Trophoblast cell (in vitro differentiated cells and primary cell): ENCODE measurements around the gene ST6GALNAC3.

Experiments used
- DNase-seq, 2 donors: peaks; one replicate each; pipeline ENCODE4 v3.0.0-alpha.2; 2016
- H2AFZ ChIP-seq: 2 replicates; pipeline ENCODE4 v1.6.1; 2013; ENCODE audit warnings: low read length, moderate library complexity, mild to moderate bottlenecking; ENCODE audit not compliant: insufficient read depth, poor library complexity
- H2AK5ac ChIP-seq: 2 replicates; pipeline ENCODE4 v1.6.1; 2013; ENCODE audit warnings: mild to moderate bottlenecking, low read length
- H2BK120ac ChIP-seq: 2 replicates; pipeline ENCODE4 v1.6.1; 2013; ENCODE audit warnings: low read length, mild to moderate bottlenecking, moderate library complexity; ENCODE audit not compliant: insufficient read depth, poor library complexity
- H2BK12ac ChIP-seq: 2 replicates; pipeline ENCODE4 v1.6.1; 2013; ENCODE audit warnings: mild to moderate bottlenecking, low read length, moderate library complexity
- H2BK5ac ChIP-seq: 2 replicates; pipeline ENCODE4 v1.6.1; 2013; ENCODE audit warnings: low read length, low read depth, moderate library complexity, mild to moderate bottlenecking; ENCODE audit not compliant: poor library complexity
- H3K14ac ChIP-seq: 2 replicates; pipeline ENCODE4 v1.6.1; 2013; ENCODE audit warnings: mild to moderate bottlenecking, low read length
- H3K18ac ChIP-seq: 2 replicates; pipeline ENCODE4 v1.6.1; 2013; ENCODE audit warnings: mild to moderate bottlenecking, low read length
- H3K23ac ChIP-seq: 2 replicates; pipeline ENCODE4 v1.6.1; 2013; ENCODE audit warnings: low read length
- H3K27ac ChIP-seq: 2 replicates; pipeline ENCODE4 v1.5.1; 2013; ENCODE audit warnings: low read depth, mild to moderate bottlenecking, inconsistent platforms, low read length, moderate library complexity
- H3K27me3 ChIP-seq: 2 replicates; pipeline ENCODE4 v1.6.1; 2013; ENCODE audit warnings: inconsistent platforms, mild to moderate bottlenecking, low read length, moderate library complexity; ENCODE audit not compliant: insufficient read depth
- H3K36me3 ChIP-seq, 2 experiments: 1 replicate in 1 of 2; 2 replicates in 1 of 2; pipeline ENCODE4 v1.6.1; 2013; ENCODE audit warnings: low read length in 2 of 2, mild to moderate bottlenecking in 2 of 2, moderate library complexity in 1 of 2; ENCODE audit not compliant: insufficient read depth in 2 of 2, control insufficient read depth in 1 of 2
- H3K4ac ChIP-seq: 2 replicates; pipeline ENCODE4 v1.6.1; 2013; ENCODE audit warnings: low read depth, mild to moderate bottlenecking, low read length, moderate library complexity
- H3K4me1 ChIP-seq, 2 experiments: 1 replicate in 1 of 2; 2 replicates in 1 of 2; pipeline ENCODE4 v1.6.1; 2013; ENCODE audit warnings: low read length in 2 of 2, mild to moderate bottlenecking in 2 of 2, moderate library complexity in 1 of 2; ENCODE audit not compliant: insufficient read depth in 2 of 2, control insufficient read depth in 1 of 2
- H3K4me2 ChIP-seq: 2 replicates; pipeline ENCODE4 v1.6.1; 2013; ENCODE audit warnings: inconsistent platforms, mild to moderate bottlenecking, low read length, moderate library complexity
- H3K4me3 ChIP-seq: 2 replicates; pipeline ENCODE4 v1.5.1; 2013; ENCODE audit warnings: mild to moderate bottlenecking, low read depth, low read length, inconsistent platforms
- H3K79me1 ChIP-seq: one replicate; pipeline ENCODE4 v1.6.1; 2013; ENCODE audit warnings: low read length
- H3K79me2 ChIP-seq: 2 replicates; pipeline ENCODE4 v1.6.1; 2013; ENCODE audit warnings: low read length, mild to moderate bottlenecking; ENCODE audit not compliant: control insufficient read depth, insufficient read depth, poor library complexity
- H3K9ac ChIP-seq: 2 replicates; pipeline ENCODE4 v1.6.1; 2013; ENCODE audit warnings: mild to moderate bottlenecking, low read length
- H3K9me3 ChIP-seq: 2 replicates; pipeline ENCODE4 v1.6.1; 2013; ENCODE audit warnings: low read depth, mild to moderate bottlenecking, control low read depth, inconsistent platforms, low read length; ENCODE audit not compliant: insufficient read depth
- H4K12ac ChIP-seq: 2 replicates; pipeline ENCODE4 v1.6.1; 2013; ENCODE audit warnings: low read depth, mild to moderate bottlenecking, low read length, moderate library complexity
- H4K8ac ChIP-seq: 2 replicates; pipeline ENCODE4 v1.6.1; 2013; ENCODE audit warnings: low read depth, mild to moderate bottlenecking, low read length, moderate library complexity
- H4K91ac ChIP-seq: one replicate; pipeline ENCODE4 v1.6.1; 2013; ENCODE audit warnings: low read depth, mild to moderate bottlenecking, low read length, moderate library complexity
- WGBS: extraction: QIAGEN DNeasy Blood & Tissue Kit; methylation state at CpG from one replicate; pipeline ENCODE4 v1.1.7; 2013; ENCODE audit warnings: missing lambda C conversion rate; ENCODE audit not compliant: insufficient read length, insufficient coverage; ENCODE audit errors: extremely low coverage; 5-methylcytosine and 5-hydroxymethylcytosine counted together

The ST6GALNAC3 gene

DNA sequence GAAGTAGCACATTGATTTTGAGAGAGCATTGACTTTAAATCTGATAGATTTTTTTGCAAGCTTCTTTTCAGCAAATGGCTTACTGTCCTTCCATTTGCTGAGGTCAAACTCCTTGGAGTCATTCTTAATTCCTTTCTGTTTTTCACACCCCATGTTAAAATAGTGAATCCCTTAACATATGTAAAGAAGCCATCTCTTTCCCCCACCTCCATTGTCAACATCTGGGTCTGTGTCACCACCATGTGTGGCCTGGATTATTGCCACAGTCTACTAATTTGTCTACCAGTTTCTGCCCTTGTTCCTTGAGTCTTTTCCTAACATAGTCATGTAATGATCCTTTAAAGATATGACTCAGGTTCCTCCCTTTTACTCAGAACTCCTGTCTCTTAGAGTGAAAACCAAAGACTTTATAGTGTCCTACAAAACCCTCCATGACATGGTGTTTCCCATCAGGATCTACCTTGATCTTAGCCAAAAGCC lies 104.7 kb downstream of the ST6GALNAC3 start:
- Histone ChIP-seq H2BK120ac (no peak overlapping the region), H2BK5ac (no peak overlapping the region), H2AFZ (no peak overlapping the region), H3K4ac (no peak overlapping the region), H3K4me3 (no peak overlapping the region), H4K8ac (no peak overlapping the region), H3K9ac (no peak overlapping the region), H3K18ac (no peak overlapping the region), H3K4me2 (no peak overlapping the region), H3K27ac (no peak overlapping the region), H3K9me3 (peaks cover 2% of the 10 kb centered on the region), H3K79me2 (no peaks in the 10 kb centered on the region), H3K36me3 (peaks cover 2 to 5% of the 10 kb centered on the region in 2 experiments), H4K12ac (no peak overlapping the region), H2AK5ac (no peak overlapping the region), H3K4me1 (no peaks in the 10 kb centered on the region), H3K27me3 (no peaks in the 10 kb centered on the region), H4K91ac (no peak overlapping the region), H2BK12ac (no peak overlapping the region), H3K79me1 (no peaks in the 10 kb centered on the region), H3K23ac (no peak overlapping the region), H3K14ac (no peak overlapping the region)
- no peak for DNase-seq

DNA sequence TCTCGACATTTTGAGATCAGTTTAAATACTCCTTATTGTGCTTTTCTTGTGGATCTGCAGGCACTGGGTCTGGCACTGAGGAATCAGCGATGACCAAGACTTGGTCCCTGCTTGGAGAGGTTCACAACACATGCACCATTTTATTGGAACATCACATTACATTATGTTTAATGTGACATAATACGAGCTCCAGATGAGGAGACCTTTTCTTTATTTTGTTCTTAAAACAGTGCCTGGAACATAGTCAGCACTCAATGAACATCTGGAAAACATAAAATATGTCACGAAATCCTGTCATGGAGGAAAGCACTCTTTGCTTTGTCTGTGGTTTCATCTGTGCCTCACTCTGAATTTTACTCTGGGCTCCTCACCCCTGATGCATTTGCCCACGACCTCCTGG lies 110.7 kb downstream of the ST6GALNAC3 start:
- peaks cover 2% of the 10 kb centered on the region for H3K9me3 ChIP-seq
- no peak for DNase-seq
- H3K4me1 ChIP-seq: no peaks in the 10 kb centered on the region
- H4K8ac ChIP-seq: no peak overlapping the region
- H3K4ac ChIP-seq: no peak overlapping the region
- H2BK12ac ChIP-seq: no peak overlapping the region
- H3K27me3 ChIP-seq: no peaks in the 10 kb centered on the region
- H4K12ac ChIP-seq: no peak overlapping the region
- no CpG with 5 or more reads among the region's 5 CpGs for WGBS
- H2AFZ ChIP-seq: no peak overlapping the region
- no peak overlapping the region for H3K27ac ChIP-seq
- no peak overlapping the region for H3K18ac ChIP-seq
- peak overlapping the region; percentile 11 for H3K23ac ChIP-seq
- no peaks in the 10 kb centered on the region for H3K79me1 ChIP-seq
- H3K36me3 ChIP-seq: peaks cover 0 to 5% of the 10 kb centered on the region in 2 experiments
- no peaks in the 10 kb centered on the region for H3K79me2 ChIP-seq
- peak overlapping the region; percentile 5 for H3K9ac ChIP-seq
- H2BK120ac ChIP-seq: no peak overlapping the region
- H2BK5ac ChIP-seq: no peak overlapping the region
- no peak overlapping the region for H3K14ac ChIP-seq
- H4K91ac ChIP-seq: no peak overlapping the region
- no peak overlapping the region for H3K4me2 ChIP-seq
- no peak overlapping the region for H3K4me3 ChIP-seq
- no peak overlapping the region for H2AK5ac ChIP-seq

DNA sequence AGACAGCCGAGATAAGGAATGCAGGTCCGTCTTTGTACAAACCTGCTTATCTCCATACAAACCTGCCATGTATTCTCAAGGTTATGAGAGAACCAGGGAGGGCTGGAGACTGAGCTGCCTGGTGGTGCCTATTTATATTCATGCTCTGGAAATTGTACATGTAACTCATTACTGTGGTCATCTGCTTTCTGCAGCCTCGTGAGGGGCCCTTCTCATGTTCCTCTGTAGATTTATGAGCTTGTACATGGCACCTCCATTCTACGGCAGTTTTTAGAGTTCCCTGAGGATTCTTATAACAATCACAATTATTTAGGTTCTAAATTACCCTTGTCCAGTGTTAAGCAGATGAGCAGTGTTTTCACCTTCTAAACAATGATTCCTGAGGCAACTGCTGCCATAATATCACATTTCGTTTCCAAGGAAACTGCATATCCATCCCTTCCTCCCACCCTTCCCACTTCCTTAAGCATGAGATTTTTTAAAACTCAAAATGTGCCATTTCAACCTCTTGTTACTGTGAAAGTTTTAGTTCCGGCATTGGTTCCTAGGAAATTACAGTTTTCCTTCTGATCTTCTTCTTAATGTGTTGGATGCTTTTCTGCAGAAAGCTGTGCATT lies 112.1 kb downstream of the ST6GALNAC3 start:
- Histone ChIP-seq H3K9me3 (no peaks in the 10 kb centered on the region), H4K8ac (no peak overlapping the region), H3K23ac (no peak overlapping the region), H3K4ac (no peak overlapping the region), H4K91ac (no peak overlapping the region), H3K27ac (no peak overlapping the region), H3K9ac (no peak overlapping the region), H2AK5ac (no peak overlapping the region), H4K12ac (no peak overlapping the region), H3K27me3 (no peaks in the 10 kb centered on the region), H2BK5ac (no peak overlapping the region), H3K4me3 (no peak overlapping the region), H3K18ac (no peak overlapping the region), H2BK12ac (no peak overlapping the region), H3K4me2 (no peak overlapping the region), H2AFZ (no peak overlapping the region), H3K79me1 (no peaks in the 10 kb centered on the region), H3K36me3 (no peaks in the 10 kb centered on the region), H2BK120ac (no peak overlapping the region), H3K14ac (no peak overlapping the region), H3K4me1 (no peaks in the 10 kb centered on the region), H3K79me2 (no peaks in the 10 kb centered on the region)
- WGBS: no CpG with 5 or more reads among the region's 6 CpGs
- no peak for DNase-seq

DNA sequence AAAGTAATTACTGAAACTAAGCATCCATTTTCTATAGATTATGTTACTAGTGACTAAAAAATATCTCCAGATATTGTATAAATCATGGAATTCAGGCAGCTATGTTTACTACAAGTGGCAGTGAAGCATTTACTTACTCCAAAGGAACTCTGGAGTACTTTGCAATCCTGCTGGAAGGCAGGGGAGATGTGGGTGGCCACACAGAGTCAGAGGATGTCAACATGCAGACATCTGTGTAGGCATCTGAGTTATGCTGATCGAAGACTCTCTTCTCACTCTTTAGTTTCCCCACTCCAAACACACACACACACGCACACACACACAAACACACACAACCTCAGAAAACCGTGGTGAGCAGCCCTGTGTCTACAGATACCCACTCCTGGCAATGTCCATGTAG lies 112.9 kb downstream of the ST6GALNAC3 start:
- Histone ChIP-seq H4K91ac (no peak overlapping the region), H4K8ac (no peak overlapping the region), H2AK5ac (no peak overlapping the region), H3K4ac (no peak overlapping the region), H3K4me3 (no peak overlapping the region), H3K18ac (no peak overlapping the region), H2AFZ (no peak overlapping the region), H2BK12ac (no peak overlapping the region), H3K14ac (no peak overlapping the region), H3K23ac (no peak overlapping the region), H3K9me3 (no peaks in the 10 kb centered on the region), H3K27me3 (no peaks in the 10 kb centered on the region), H3K4me1 (no peaks in the 10 kb centered on the region), H3K9ac (no peak overlapping the region), H3K36me3 (no peaks in the 10 kb centered on the region), H2BK5ac (no peak overlapping the region), H3K4me2 (no peak overlapping the region), H3K79me2 (no peaks in the 10 kb centered on the region), H3K27ac (no peak overlapping the region), H2BK120ac (no peak overlapping the region), H4K12ac (no peak overlapping the region), H3K79me1 (no peaks in the 10 kb centered on the region)
- DNase-seq: no peak
- WGBS: no CpG with 5 or more reads among the region's 3 CpGs
